ENCODE results near the gene S100A8. TPM values are rescaled to one million over a fixed set of nuclear protein-coding genes. Genes with fewer than 3 reads are reported as not detected.
A peak's percentile ranks its signal among the peaks of the same experiment; 100 is the strongest.

The S100A8 gene
- total RNA-seq, 1 donor from 2014 or later, result not detected

DNA sequence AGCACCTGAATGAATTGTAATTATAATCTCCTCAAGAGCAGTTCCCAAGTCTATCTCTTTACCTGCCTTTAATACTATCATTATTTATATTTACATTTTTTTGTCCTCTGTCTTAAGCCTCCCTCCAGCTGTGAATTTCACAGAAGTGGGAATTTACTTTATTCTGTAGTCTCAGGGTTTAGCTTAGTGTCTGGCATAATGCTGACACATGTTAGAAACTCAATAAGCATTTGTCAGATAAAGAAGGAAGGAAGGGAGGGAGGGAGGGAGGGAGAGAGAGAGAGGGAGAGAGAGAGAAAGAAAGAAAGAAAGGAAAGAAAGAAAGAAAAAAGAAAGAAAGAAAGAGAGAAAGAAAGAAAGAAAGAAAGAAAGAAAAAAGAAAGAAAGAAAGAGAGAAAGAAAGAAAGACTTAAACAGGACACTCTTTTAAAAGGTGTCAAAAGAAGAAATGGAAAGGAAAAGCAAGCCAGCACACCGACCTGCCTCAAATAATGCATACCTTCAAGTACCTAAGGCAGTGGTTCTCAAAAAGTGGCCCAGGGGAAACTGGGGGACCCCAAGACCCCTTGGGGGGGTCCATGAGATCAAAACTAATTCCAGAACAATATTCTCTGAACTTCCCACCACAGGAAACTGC is 40.4 kb downstream of the S100A8 start:
- Histone ChIP-seq H3K27me3 (peaks cover 19% of the 10 kb centered on the region), H3K36me3 (no peaks in the 10 kb centered on the region), H4K20me1 (ENCODE audit: low read depth) (no peaks in the 10 kb centered on the region), H3K4me2 (no peak overlapping the region), H3K27ac (no peak overlapping the region), H2AFZ (replicated peaks) (no peak overlapping the region), H3K4me1 (no peaks in the 10 kb centered on the region), H3F3A (ENCODE audit: low read depth) (no peaks in the 10 kb centered on the region), H3K79me2 (ENCODE audit: low read depth) (no peaks in the 10 kb centered on the region), H3K9ac (no peak overlapping the region), H3K9me3 (ENCODE audit: low read depth) (no peaks in the 10 kb centered on the region), H3K4me3 (no peak overlapping the region)
- H3K9me3 Mint-ChIP-seq, result no peaks in the 10 kb centered on the region
- TF ChIP-seq, protein P1, sequence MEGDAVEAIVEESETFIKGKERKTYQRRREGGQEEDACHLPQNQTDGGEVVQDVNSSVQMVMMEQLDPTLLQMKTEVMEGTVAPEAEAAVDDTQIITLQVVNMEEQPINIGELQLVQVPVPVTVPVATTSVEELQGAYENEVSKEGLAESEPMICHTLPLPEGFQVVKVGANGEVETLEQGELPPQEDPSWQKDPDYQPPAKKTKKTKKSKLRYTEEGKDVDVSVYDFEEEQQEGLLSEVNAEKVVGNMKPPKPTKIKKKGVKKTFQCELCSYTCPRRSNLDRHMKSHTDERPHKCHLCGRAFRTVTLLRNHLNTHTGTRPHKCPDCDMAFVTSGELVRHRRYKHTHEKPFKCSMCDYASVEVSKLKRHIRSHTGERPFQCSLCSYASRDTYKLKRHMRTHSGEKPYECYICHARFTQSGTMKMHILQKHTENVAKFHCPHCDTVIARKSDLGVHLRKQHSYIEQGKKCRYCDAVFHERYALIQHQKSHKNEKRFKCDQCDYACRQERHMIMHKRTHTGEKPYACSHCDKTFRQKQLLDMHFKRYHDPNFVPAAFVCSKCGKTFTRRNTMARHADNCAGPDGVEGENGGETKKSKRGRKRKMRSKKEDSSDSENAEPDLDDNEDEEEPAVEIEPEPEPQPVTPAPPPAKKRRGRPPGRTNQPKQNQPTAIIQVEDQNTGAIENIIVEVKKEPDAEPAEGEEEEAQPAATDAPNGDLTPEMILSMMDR (IDR thresholded peaks at IDR 0.05), result no peak
- TF ChIP-seq EZH2 (IDR thresholded peaks at IDR 0.05), result no peak
- no peak for TF ChIP-seq EZH2phosphoT487 (IDR thresholded peaks at IDR 0.05)
- H3K36me3 Mint-ChIP-seq, result no peaks in the 10 kb centered on the region
- no peak overlapping the region for H3K27ac Mint-ChIP-seq
- H3K4me1 Mint-ChIP-seq, result no peaks in the 10 kb centered on the region
- H3K27me3 Mint-ChIP-seq (ENCODE audit: insufficient read depth, low read depth), result peaks cover 7% of the 10 kb centered on the region
- no peak for DNase-seq (ENCODE audit: low spot score)
- H3K4me3 Mint-ChIP-seq, result no peak overlapping the region

DNA sequence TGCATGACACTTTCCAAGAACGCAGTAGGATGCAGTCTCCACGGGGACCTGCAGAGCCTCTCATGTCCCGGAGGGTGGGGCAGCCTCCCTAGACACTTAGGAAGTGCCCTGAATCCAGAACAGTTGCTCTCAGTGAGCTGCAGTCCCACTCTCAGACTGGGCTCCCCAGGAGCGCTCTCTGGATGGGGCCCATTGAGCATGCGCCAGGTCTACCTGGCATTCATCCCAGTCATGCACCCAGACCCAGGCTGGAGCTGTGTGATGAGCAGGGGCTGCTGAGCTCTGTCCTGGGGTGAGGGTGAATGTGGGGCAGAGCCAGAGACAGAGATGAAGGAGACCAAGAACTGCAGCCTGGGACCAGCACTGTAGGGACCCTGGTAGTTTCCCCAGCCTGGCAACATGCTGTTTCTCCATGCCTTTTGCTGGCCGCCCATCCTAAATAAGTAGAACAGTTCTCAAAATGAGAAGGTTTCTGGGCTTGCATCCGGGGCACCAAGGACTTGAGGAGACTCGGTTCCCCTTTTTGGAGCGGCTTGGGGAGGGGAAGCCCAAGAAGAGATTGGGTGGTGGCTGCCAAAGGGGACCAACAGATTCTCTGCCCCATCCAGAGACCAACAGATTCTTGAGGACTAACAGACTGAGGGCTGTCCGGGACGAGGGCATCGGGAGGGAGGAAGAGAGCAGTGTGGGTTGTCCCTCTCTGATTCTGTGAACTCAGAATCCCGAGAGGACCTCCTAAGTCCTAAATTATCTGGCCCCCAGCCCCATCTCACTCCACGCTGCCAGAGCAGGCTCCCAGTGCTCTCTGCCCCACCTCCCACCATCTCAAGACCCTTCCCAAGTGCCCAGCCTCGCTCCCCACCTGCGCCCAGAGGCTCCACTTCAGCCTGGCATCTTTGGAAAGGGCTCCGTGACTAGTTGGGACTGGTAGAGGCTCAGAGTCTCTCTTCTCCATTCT is 41.2 kb downstream of the S100A8 start:
- H3K27ac ChIP-seq, result no peak overlapping the region
- Mint-ChIP-seq H3K27me3 (ENCODE audit: insufficient read depth, low read depth) (peaks cover 7% of the 10 kb centered on the region), H3K4me3 (no peak overlapping the region), H3K9me3 (no peaks in the 10 kb centered on the region), H3K4me1 (no peaks in the 10 kb centered on the region), H3K36me3 (no peaks in the 10 kb centered on the region), H3K27ac (peak overlapping the region; percentile 28)
- H2AFZ ChIP-seq (replicated peaks), result no peak overlapping the region
- no peaks in the 10 kb centered on the region for H4K20me1 ChIP-seq (ENCODE audit: low read depth)
- H3K4me1 ChIP-seq, result no peaks in the 10 kb centered on the region
- peaks cover 19% of the 10 kb centered on the region for H3K27me3 ChIP-seq
- no peaks in the 10 kb centered on the region for H3F3A ChIP-seq (ENCODE audit: low read depth)
- H3K4me2 ChIP-seq, result no peak overlapping the region
- no peaks in the 10 kb centered on the region for H3K36me3 ChIP-seq
- DNase-seq (ENCODE audit: low spot score), result no peak
- H3K4me3 ChIP-seq, result no peak overlapping the region
- no peaks in the 10 kb centered on the region for H3K79me2 ChIP-seq (ENCODE audit: low read depth)
- H3K9ac ChIP-seq, result no peak overlapping the region
- no peak for TF ChIP-seq EZH2phosphoT487 (IDR thresholded peaks at IDR 0.05)
- TF ChIP-seq EZH2 (IDR thresholded peaks at IDR 0.05), result no peak
- TF ChIP-seq, protein P1 (IDR thresholded peaks at IDR 0.05), result no peak
- no peaks in the 10 kb centered on the region for H3K9me3 ChIP-seq (ENCODE audit: low read depth)

DNA sequence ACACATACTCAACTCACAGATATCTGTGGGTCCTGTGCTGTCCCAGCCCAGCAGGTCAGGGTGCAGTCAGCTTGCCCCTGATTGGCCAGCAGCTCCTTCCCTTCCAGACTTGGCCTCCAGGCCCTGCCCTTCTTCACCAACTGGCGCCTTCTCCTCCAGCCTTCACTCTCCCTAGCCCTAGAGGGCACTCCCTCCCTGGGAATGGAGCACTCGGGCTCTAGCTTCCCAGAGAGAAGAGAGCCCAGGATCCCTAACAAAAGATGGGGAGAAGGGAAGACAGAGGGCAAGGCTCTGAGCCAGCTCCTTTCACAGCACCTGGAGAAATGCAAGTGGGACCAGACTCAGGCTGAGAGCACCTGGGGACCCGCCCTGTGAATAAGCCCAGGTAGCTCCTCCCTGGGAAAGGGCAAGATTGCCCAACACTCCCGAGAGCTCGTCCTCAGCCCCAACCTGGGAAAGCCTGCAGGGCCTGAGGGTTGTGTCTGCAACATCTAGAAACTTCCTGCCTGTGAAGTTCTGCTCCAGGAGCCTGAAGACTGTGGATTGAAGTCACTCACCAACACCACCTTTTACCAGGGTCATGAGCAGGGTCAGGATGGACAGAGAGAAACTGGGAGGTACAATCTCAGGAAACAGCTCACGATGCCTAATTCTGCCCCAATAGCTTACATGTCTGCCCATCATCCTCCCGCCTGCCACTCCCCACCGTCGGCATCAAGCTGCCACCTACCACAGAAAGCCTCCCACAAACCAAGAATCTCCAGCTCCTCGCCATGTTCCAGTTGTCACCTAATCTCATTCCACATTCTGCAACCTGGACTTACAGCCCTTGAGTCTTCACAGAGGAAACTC is 42.1 kb downstream of the S100A8 start, which contains the start of gene PGLYRP4:
TSS of gene PGLYRP4 (minus strand) at position 331 of the 852 bp plus-strand sequence. CDS start 909 bp downstream, outside the sequence.
- H3K4me2 ChIP-seq, result no peak within 1 kb of the TSS
- H3K27me3 ChIP-seq, result peaks cover 19% of the 10 kb centered on the region
- H4K20me1 ChIP-seq (ENCODE audit: low read depth), result no peaks in the 10 kb centered on the region
- Mint-ChIP-seq H3K4me3 (no peak within 1 kb of the TSS), H3K4me1 (no peaks in the 10 kb centered on the region), H3K36me3 (no peaks in the 10 kb centered on the region), H3K27me3 (ENCODE audit: insufficient read depth, low read depth) (peaks cover 12% of the 10 kb centered on the region), H3K9me3 (no peaks in the 10 kb centered on the region), H3K27ac (peak within 1 kb of the TSS; percentile 28)
- no peaks in the 10 kb centered on the region for H3K79me2 ChIP-seq (ENCODE audit: low read depth)
- TF ChIP-seq EZH2phosphoT487 (IDR thresholded peaks at IDR 0.05) (no peak), EZH2 (IDR thresholded peaks at IDR 0.05) (no peak)
- TF ChIP-seq, protein P1 (IDR thresholded peaks at IDR 0.05), result no peak
- H3K4me1 ChIP-seq, result no peaks in the 10 kb centered on the region
- H3K27ac ChIP-seq, result no peak within 1 kb of the TSS
- H3F3A ChIP-seq (ENCODE audit: low read depth), result no peaks in the 10 kb centered on the region
- H2AFZ ChIP-seq (replicated peaks), result no peak within 1 kb of the TSS
- H3K9me3 ChIP-seq (ENCODE audit: low read depth), result no peaks in the 10 kb centered on the region
- H3K36me3 ChIP-seq, result no peaks in the 10 kb centered on the region
- no peak within 1 kb of the TSS for H3K9ac ChIP-seq
- no peak within 1 kb of the TSS for H3K4me3 ChIP-seq
- no peak for DNase-seq (ENCODE audit: low spot score)
